HG03103 (cell line): Measurements from ENCODE around the gene RBM20.
"Not testable (repeated sequence)": the region's sequence is repeated elsewhere in the genome, so short reads cannot be mapped to it uniquely, and the experiment has no call there.

Experiments
- ATAC-seq: cut with Tn5 transposase; IDR thresholded peaks from one replicate; pipeline ENCODE4 v1.9.1; 2021; ENCODE audit warnings: low read depth; ENCODE audit not compliant: unreplicated experiment

RBM20 gene

DNA sequence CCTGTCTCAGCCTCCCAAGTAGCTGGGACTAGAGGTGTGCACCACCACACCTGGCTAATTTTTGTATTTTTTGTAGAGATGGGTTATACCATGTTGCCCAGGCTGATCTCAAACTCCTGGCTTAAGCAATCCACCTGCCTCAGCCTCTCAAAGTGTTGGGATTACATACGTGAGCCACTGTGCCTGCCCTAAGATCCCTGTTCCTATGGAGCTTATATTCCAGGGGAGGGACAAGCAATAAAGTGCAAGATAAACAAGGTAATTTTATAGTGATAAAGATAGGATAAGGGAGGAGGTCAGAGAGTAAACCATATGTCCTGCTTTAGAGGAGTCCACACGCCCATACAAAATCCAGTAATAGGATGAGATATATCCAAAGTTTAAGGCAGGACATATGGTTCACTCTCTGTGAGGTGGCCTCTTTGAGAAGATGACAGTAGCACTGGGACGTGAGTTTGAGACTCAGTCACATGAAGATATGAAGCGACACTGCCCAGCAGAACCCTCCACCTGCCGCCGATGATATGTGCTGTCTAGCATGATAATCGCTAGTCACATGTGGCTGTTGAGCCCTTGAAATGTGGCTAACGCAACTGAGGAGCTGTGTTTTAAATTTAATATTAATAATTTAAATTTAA is 114.1 kb downstream of the RBM20 start:
- no peak for ATAC-seq

DNA sequence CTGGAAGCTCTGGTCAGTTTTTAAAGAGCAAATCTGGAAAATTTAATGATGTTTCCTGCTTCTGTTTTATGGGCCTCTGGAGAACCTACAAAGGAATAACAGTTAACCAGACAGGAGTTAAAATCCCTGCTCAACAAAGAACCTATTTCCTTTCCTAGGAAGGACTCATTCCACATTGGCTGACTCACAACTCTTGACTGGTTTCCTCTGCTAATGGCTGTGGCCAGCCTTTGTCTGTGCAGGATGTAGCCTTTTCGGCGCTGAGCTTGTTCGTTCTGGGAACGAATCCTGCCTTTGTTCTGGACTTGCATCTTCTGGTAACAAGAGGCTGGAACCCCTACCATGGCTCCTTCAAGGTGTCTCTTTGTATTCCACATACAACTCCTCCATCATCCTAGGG is 114.8 kb downstream of the RBM20 start:
- no peak for ATAC-seq

DNA sequence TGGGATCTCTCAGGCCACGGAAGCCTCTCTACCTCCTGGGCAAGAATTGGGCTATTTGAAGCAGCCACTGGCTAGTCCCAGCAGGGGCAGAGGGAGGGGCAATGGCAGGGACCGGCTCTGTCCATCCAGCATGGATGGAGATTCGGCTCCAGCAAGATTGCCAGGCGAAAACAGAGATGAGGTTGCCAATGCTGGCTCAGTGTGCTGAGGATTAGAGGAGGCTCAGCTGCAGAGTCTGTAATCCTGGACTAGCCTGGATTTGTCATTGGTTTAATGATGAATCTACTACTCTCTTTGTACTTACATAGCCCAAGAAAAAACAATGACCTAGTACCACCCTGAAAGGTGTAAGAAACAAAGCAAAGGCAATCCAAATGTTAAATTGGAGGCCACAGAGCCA is 115.4 kb downstream of the RBM20 start:
- no peak for ATAC-seq

DNA sequence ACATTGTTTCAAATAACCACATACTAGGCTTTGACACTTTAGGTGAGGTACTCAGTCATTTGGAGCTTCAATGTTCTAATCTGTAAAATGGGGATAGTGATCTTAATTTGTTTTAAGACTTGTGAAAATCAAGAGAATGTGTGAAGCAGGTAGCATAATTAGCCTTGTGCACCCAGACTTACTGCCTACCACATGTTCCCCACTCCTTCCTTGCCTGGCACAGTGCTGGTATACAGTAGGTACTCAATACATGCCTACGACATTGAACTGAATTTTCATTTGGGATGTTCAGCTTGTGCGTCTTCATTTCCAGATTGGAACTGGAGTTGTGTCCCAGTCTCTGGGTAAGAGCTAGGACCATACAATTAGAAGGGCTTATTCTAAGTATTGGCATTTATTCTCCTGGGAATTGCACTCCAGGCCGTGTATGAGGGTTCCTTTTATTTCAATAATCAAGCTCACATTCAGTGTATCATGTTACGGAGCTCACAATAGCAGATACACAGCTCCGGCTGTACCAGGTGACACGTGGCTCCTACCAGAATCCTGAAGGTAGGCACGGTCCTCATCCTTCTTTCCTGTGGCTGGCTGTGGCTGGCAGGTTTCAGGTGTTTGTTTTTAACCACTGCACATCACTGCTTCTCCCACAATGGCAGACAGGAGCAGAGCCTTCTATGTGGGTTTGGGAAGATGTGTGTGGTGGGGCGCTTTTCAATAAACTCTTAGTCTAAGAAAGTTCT is 118.1 kb downstream of the RBM20 start:
- no peak for ATAC-seq

DNA sequence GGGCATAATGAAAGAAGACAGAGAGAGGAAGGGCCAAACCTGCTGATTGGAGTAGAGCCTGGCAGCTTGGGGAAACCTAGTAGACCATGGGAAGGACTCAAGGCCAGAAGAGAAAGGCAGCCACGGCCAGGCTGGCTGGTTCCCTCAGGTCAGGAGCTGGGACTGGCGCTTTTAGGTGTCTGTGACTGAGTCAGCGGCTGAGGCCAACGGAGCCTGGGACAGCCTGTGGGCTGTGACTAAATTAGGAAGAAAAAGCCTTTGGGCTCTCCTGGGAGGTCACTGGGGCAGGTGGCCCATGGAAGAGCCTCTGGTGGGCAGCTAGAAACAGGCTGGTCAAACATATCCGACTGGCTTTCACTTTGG is 118.7 kb downstream of the RBM20 start:
- ATAC-seq = no peak

DNA sequence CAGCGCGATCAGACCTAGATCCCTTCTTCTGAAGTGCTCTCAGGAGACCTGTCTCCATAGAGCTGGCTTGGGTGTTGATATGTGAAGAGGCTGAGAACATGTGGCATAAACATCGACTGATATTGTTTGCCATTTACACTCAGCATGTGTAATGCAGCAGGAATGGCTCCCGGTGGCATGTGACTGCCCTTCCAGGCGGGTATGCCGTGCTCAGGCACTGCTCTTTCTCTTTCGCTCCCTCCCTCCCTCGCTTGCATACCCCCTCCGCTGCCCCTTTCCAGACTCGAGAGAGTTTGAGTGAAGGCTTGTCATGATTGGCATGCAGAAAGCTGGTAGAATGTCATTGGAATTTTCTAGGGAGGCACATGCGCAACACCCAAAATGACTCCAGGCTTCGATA is 120.2 kb downstream of the RBM20 start:
- no peak for ATAC-seq

DNA sequence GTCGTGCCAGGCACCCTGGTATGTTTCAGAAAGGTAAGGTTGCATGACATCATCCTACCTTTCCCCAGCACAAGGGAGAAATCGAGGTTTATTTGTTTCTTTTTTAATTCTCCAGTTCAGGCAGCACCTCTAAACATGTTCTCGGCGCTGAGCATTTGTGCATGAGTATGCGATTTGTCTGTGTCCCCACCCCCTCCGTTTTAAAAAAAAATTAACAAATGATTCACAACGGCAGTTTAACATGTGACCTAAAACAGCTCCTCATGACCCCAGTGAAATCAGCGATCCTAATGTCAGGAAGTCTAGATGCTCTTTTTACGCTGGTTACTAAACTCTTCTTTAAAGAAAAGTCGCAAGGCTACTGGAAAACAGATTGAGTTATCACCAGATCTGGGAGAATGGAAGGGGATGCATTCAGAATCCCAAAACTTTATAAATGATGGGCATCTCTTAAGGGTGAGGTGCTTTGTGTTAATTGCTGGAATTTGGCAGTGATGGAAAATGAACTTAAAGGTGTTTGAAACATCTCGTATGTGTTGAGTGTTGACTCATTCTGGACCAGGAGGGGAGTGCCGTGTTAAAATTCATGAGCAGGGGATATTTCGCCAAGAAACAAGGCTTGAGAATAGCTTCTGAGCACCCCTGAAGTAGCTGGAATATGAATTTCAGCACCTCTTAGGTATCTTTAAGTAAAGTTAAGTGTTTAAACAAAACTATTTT is 120.8 kb downstream of the RBM20 start:
- ATAC-seq = no peak

DNA sequence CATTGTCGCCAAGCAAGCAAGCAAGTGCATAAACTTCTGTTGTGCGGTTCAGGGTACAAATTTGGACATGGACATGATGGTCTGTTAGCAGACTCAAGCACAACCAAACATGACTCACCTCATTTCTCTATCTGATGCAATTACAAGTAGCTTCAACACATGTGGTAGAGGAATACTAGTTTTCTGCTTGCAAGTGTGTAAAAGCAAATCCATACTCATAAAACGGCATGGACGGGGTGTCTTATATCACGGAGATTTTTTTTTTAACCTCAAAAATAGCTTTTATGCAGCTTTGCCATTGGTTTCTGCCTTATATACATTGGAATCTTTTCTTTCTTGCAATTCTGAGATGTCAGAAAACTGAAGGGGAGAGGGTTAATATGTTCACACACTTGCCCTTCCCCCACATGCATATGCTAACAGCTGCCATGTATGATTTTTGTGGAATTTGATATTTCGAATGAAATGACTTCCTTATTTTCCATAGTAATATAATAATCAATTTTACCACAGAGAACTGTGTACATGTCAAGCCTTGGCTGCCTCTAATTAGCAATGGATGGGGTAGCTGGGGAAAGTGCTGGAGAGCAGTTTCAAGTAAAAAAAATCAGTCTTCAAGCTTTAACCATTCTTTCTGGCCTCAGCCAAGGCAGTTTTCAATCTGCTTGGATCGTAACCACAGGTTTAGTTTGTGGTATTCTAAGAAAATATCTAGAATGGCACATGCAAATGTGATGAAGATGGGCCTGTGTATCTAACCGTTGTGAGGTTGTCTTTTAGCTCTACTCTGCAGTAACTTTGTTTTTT is 121.6 kb downstream of the RBM20 start:
- ATAC-seq = no peak

DNA sequence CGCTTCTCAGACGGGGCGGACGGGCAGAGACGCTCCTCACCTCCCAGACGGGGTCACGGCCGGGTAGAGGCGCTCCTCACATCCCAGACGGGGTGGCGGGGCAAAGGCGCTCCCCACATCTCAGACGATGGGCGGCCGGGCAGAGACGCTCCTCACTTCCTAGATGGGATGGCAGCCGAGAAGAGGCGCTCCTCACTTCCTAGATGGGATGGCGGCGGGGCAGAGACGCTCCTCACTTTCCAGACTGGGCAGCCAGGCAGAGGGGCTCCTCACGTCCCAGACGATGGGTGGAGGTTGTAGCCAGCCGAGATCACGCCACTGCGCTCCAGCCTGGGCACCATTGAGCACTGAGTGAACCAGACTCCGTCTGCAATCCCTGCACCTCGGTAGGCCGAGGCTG is 123.5 kb downstream of the RBM20 start:
- ATAC-seq = not testable (repeated sequence)

DNA sequence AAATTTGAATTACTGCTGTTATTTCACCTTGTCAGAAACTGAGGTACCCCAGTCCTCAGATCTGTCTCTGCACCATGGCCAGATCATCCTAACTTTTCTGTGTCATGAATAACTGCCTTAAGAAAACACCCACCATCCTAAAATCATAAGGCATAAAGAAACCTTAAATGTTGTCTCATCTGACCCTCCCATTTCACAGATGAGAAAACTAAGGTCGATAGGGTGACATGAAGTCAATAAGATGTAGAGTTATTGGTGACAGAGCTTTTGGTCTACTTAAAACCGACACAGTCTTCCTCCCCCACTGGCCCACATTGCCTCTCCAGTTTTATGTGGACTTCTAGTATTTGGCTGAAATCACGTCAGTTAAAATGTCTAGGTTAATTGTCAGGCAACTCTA is 126.1 kb downstream of the RBM20 start:
- no peak for ATAC-seq

DNA sequence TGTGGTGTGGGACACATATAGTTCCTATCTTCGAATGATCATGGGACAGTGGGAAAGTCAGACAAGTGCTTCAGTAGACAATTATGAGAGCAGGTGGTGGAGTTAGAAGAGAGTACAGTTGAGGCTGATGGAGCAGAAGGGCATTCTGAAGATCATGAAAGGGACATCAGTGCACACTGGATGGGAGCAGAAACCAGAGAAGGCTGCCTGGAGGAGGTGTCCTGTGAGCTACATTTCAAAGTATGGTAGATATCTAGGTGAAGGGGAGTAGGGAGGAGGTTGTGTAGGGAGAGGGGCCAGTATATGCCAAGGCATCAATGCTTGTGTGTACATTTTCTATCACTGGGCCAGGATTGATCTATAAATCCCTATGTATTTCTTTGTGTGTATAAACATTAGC is 127.3 kb downstream of the RBM20 start:
- ATAC-seq = no peak

DNA sequence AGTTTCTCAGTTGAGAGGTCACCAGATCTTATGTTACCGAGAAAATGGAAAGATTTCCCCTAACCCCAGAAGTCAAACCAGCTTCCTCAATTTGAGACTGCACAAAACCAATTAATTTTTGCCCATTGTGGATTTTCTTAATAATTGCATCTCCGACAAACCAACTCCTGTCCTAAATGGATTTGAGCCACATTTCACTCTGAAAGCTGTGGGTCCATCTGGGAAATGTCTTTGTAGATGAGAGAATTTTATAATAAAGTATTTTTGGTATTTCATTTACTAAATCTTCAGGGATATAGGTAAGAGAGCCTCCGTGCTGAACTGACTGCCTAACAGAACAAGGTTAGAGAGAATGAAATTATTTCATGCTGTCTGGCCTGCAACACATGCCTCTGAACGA is 127.9 kb downstream of the RBM20 start:
- ATAC-seq = no peak

DNA sequence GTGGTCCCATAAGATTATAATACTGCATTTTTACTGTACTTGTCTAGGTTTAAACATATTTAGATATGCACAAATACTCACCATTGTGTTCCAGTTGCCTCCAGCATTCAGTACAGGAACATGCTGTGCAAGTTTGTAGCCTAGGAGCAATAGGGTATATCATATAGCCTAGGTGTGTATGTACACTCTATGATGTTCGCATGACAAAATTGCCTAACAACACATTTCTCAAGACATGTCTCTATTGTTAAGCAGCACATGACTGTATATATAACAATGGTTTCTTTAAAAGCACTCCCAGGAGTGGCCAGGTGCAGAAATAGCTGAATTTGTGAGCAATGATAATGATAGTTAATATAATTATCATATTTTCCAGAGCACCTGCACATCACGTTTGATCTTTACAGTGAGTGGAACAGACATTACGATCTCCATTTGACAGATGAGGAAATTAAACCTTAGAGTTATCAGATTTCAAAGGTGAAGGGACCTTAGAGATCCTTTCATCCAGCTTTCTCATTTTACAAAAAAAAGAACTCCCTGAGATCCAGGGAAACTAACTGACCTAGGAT is 128.4 kb downstream of the RBM20 start:
- no peak for ATAC-seq

DNA sequence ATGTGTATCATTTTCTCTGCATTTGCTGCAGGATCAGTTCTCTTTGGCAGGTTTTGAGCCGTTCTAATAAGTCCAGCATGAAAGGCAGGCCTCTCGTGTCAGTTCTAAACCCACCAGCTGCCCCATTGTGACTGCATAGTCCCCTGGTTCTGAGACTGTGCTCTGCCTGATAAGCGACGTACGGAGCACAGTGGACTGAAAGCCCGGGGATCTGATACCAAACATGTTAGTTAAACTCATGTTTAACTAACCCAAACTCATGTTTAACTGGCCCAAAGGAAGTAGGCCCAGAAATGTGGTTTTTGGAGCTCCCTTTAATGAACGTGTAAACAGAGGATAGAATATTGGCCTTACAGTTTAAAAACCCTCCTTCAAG is 129.5 kb downstream of the RBM20 start:
- ATAC-seq = no peak

DNA sequence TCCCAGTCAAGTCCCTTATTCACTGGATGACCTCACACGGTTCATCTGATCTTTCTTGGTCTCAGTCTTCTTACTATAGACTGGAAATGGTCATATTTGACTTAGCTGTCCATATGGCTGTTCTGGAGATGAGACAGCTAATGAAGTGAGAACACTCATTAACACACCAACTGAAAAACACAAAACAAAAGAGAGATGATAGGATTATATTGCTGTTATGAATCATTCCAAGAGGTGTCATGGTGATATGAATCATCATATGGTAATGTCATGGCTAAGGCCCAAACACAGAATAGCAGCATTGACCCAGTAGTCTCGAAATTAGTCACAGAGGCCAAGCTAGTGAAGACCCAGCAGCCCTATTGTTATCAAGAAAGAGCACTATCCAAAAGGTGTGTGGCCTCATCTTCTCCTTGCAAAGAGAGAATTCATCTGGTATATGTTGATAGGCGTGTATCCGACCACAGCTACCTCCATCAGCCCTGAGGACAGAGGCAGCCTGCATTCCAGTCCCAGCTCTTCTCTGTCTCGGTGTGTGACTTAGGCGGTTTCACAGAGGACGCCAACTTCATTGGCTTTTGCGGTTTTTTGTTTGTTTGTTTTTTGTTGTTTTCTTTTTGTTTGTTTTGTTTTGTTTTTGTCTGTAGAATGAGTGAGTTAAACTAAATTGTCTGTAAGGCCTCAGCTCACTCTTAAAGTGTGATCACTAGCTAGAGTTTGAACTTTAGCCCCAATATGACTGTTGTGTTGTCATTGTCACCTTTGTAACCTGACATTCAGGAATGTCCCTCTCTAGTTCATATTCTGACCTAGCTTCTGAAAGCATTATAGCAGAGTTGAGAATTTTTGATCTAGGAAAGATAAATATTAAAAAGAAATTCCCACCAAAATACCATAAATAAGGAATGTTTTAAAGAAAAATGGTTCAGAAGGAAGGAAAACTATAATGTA is 130.2 kb downstream of the RBM20 start:
- peak; percentile 95 for ATAC-seq

DNA sequence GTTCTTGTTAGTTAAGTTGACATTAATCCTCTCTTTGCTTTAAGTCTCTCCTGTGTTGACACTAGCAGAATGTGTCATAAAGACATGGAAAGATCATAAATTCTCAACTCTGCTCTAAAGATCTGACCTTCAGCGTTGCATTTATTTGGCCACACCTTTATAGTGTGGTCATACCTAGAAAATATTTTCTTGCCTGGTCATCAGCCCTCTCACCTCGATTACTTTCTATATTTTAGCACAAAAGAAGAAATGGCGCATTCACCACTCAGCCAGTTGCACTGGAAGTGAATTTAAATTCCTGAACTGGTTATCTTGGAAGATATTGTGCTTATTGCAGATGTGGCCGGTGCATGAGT is 130.9 kb downstream of the RBM20 start:
- no peak for ATAC-seq

DNA sequence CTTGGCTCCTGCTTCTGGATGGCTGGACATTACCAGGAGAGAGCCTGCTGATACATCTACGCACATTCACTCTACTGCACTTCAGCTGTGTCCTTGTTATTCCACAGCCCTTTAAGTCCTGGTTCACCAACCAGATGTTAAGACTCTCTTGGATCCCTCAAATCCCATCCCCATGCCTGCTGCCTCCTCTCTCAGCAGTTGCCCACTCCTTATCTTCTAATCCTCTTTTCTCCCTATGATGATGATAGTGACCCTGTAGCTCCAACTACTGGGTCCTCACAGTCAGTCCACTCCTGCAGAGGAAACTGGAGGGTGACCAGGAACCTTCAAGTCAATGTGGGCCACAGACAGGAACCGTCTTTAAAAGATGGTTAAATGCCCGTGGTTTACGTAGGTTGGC is 131.3 kb downstream of the RBM20 start:
- no peak for ATAC-seq

DNA sequence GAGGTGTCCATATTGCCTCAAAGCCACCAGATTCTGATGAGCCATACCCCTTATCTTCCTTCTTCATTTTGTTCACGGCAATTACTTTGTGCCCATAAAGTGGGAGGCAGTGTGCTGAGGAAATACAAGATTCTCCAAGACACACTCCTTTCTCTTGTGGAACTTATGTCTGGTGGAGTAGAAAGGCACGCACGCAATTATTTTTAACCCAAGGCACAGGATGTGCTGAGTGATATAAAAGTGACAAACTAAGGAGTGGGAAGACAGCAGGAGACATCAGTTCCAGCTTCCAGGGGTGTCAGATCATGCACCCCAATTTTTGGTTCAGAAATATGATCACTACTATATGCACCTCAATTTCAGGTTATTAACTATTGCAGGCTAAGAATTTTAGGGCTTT is 132.9 kb downstream of the RBM20 start:
- no peak for ATAC-seq

DNA sequence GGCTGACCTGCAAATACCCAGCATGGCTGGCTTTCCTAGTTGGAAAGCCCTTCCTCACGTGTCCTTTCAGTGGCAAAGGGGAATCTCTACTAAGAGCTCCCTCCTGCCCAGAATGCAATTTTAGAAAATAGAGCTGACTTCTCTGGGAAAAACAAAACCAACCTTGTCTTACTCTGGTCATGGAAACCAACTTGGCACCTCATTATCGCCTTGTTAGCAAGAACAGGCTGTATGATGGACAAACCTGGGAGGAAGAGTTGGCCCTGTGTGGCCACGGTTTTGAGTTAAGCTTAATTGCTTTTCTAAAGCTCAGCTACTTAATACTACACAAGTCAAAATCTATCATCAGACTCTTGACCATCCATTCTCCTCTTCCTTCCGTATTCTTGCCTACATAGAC is 133.5 kb downstream of the RBM20 start:
- no peak for ATAC-seq

DNA sequence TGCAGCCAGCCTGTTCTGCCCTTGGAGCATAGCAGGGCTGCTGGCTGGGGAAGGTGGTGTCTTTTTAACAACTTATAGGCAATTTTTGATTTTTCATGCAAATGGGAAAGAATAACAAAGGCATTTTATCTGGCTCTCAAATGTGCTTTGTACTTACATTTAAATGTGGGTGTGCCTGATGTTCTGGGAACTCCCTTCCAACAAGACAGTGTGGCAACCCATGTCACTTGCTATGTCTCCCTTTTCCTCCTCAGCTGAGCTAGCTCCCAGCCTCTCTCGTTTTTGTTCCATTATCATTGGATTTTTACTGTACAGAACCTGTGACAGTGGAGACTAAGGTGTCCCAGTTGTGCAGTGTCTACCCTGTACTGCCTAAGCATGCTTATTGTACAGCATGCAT is 134.1 kb downstream of the RBM20 start:
- no peak for ATAC-seq
